A673 (cell line): ENCODE results near the gene BTF3L4. TPM values are rescaled to one million over a fixed set of nuclear protein-coding genes. Genes with fewer than 3 reads are reported as not detected.
"Not testable (repeated sequence)": the region's sequence is repeated elsewhere in the genome, so short reads cannot be mapped to it uniquely, and the experiment has no call there.

Experiments
- BruUV-seq: library from RNA; stranded (reverse); fragments of 400-500 nt; replicated peaks from 2 replicates; lab custom pipeline; 2021; lab: Mats Ljungman, UMichigan
- CTCF ChIA-PET: fragments of 300-600 bp; sonication (Branson Sonifier 250); formaldehyde crosslinking; loops from one replicate; lab custom pipeline; 2022; ENCODE audit warnings: antibody characterized with exemption; lab: Charles Lee
- POLR2A ChIA-PET: fragments of 300-600 bp; sonication (Branson Sonifier 250); formaldehyde crosslinking; loops from one replicate; lab custom pipeline; 2022; ENCODE audit warnings: antibody characterized with exemption; ENCODE audit not compliant: low non-redundant PET; lab: Charles Lee
- DNase-seq: peaks from one replicate; pipeline ENCODE4 v3.0.0-alpha.2; 2015; ENCODE audit warnings: low spot score
- H3K27ac ChIP-seq: fragments of 200-600 bp; sonication (generic); 2 replicates; pipeline ENCODE4 v1.5.1; 2016; ENCODE audit warnings: mixed run types, low read depth, mild to moderate bottlenecking, mixed read lengths, antibody characterized with exemption, low read length; ENCODE audit not compliant: poor library complexity, severe bottlenecking
- H3K27me3 ChIP-seq: fragments of 200-600 bp; sonication (generic); replicated peaks from 2 replicates; pipeline ENCODE4 v1.6.1; 2017; ENCODE audit warnings: mixed run types, low read depth, mild to moderate bottlenecking, mixed read lengths, antibody characterized with exemption, low read length; ENCODE audit not compliant: insufficient read depth, poor library complexity
- H3K36me3 ChIP-seq: fragments of 200-600 bp; sonication (generic); 2 replicates; pipeline ENCODE4 v1.6.1; 2016; ENCODE audit warnings: mixed run types, mild to moderate bottlenecking, mixed read lengths, antibody characterized with exemption, low read length; ENCODE audit not compliant: insufficient read depth, poor library complexity, severe bottlenecking
- H3K4me1 ChIP-seq: fragments of 200-600 bp; sonication (generic); 2 replicates; pipeline ENCODE4 v1.6.1; 2017; ENCODE audit warnings: mixed run types, mild to moderate bottlenecking, mixed read lengths, antibody characterized with exemption, low read length; ENCODE audit not compliant: insufficient read depth, poor library complexity, severe bottlenecking
- H3K4me3 ChIP-seq: fragments of 200-600 bp; sonication (generic); 2 replicates; pipeline ENCODE4 v1.5.1; 2016; ENCODE audit warnings: low read depth, mixed run types, mild to moderate bottlenecking, mixed read lengths, low read length; ENCODE audit not compliant: poor library complexity, severe bottlenecking
- H3K9me3 ChIP-seq: fragments of 200-600 bp; sonication (generic); 2 replicates; pipeline ENCODE4 v1.6.1; 2016; ENCODE audit warnings: mixed run types, low read depth, mild to moderate bottlenecking, mixed read lengths, antibody characterized with exemption, low read length; ENCODE audit not compliant: poor library complexity, severe bottlenecking
- CTCF ChIP-seq: fragments of 300-800, 200-600 bp; sonication (generic); conservative IDR thresholded peaks from 2 replicates; pipeline ENCODE4 v1.5.1; 2017; ENCODE audit warnings: low read depth, mild to moderate bottlenecking, antibody characterized with exemption, low read length, moderate library complexity, mixed read lengths
- EZH2 ChIP-seq: fragments of 200-600 bp; sonication (generic); IDR thresholded peaks from 2 replicates; pipeline ENCODE4 v1.6.1; 2017; ENCODE audit warnings: borderline replicate concordance, low read depth, mild to moderate bottlenecking, mixed read lengths, antibody characterized with exemption, low read length; ENCODE audit not compliant: poor library complexity, severe bottlenecking
- intact Hi-C: fragments of 100-400 bp; cut with micrococcal nuclease; formaldehyde crosslinking; loops from one replicate; pipeline ENCODE4 v1.10.0; 2022; ENCODE audit not compliant: unreplicated experiment
- total RNA-seq: library from RNA; stranded (reverse); gene quantifications from 2 replicates; pipeline ENCODE4 v1.2.3, GENCODE V29; 2021

The BTF3L4 gene
- total RNA-seq, 1 experiment from 2014 or later, result 87.0 TPM

- ChIA-PET CTCF (no interaction called here), POLR2A (no interaction called here)
- DNase-seq, result no peak
- Histone ChIP-seq H3K27ac (no peak overlapping the region), H3K4me1 (no peaks in the 10 kb centered on the region), H3K27me3 (no peaks in the 10 kb centered on the region), H3K9me3 (no peaks in the 10 kb centered on the region), H3K4me3 (no peak overlapping the region), H3K36me3 (peaks cover 43% of the 10 kb centered on the region)
- intact Hi-C loops, result no loop called here
- TF ChIP-seq CTCF (no peak), EZH2 (no peak)
- no TSS peak for BruUV-seq
Measured at GRCh38 chr1:52072291-52072690, 16.2 kb downstream of the BTF3L4 start.

- H3K27ac ChIP-seq, BruUV-seq, intact Hi-C loops, H3K4me3 ChIP-seq, POLR2A ChIA-PET, H3K4me1 ChIP-seq, H3K9me3 ChIP-seq, H3K27me3 ChIP-seq, DNase-seq, CTCF ChIA-PET: not testable (repeated sequence)
- H3K36me3 ChIP-seq, result peaks cover 20% of the 10 kb centered on the region
Measured at GRCh38 chr1:52077277-52077676, 21.2 kb downstream of the BTF3L4 start.

GRCh38 chr1:52080014-52080415 is 23.9 kb downstream of the BTF3L4 start:
- CTCF ChIA-PET, result no interaction called here
- no peaks in the 10 kb centered on the region for H3K27me3 ChIP-seq
- POLR2A ChIA-PET, result no interaction called here
- BruUV-seq, result no TSS peak
- H3K36me3 ChIP-seq, result peaks cover 18% of the 10 kb centered on the region
- intact Hi-C loops, result no loop called here
- no peaks in the 10 kb centered on the region for H3K9me3 ChIP-seq
- TF ChIP-seq EZH2 (no peak), CTCF (no peak)
- H3K27ac ChIP-seq, result no peak overlapping the region
- no peak for DNase-seq
- H3K4me3 ChIP-seq, result no peak overlapping the region
- no peaks in the 10 kb centered on the region for H3K4me1 ChIP-seq

- DNase-seq, H3K9me3 ChIP-seq, H3K4me3 ChIP-seq, CTCF ChIA-PET, H3K27ac ChIP-seq, intact Hi-C loops, H3K4me1 ChIP-seq, H3K27me3 ChIP-seq: not testable (repeated sequence)
- H3K36me3 ChIP-seq, result peaks cover 51% of the 10 kb centered on the region
- POLR2A ChIA-PET, result interaction anchor here (0.6 kb wide), 1 partner anchor 19 kb away, joined by 4 read pairs; no protein-coding TSS in a partner anchor
- TSS peak; percentile 22 for BruUV-seq
Measured at GRCh38 chr1:52087892-52088291, 31.8 kb downstream of the BTF3L4 start.

GRCh38 chr1:52094300-52094699 is 38.2 kb downstream of the BTF3L4 start:
- peaks cover 21% of the 10 kb centered on the region for H3K36me3 ChIP-seq
- POLR2A ChIA-PET, intact Hi-C loops, H3K4me3 ChIP-seq, H3K9me3 ChIP-seq, H3K27me3 ChIP-seq, H3K27ac ChIP-seq, DNase-seq, BruUV-seq, CTCF ChIA-PET, H3K4me1 ChIP-seq: not testable (repeated sequence)
